Activated naive CD8-positive, alpha-beta T cell treated with anti-CD3 and anti-CD28 coated beads for 36 hours (primary cell): ENCODE results near the gene PPEF1. TPM values are rescaled to one million over a fixed set of nuclear protein-coding genes. Genes with fewer than 3 reads are reported as not detected.
"Not testable (repeated sequence)": the region's sequence is repeated elsewhere in the genome, so short reads cannot be mapped to it uniquely, and the experiment has no call there.

ENCODE experiments used
- DNase-seq: peaks from one replicate; pipeline ENCODE4 v3.0.0; 2021
- H3K27ac Mint-ChIP-seq: one replicate; pipeline ENCODE4 v1.8.0; 2022; ENCODE audit warnings: mild to moderate bottlenecking, moderate library complexity, mixed read lengths
- H3K27me3 Mint-ChIP-seq: one replicate; pipeline ENCODE4 v1.8.0; 2022; ENCODE audit warnings: mild to moderate bottlenecking, mixed read lengths
- H3K36me3 Mint-ChIP-seq: one replicate; pipeline ENCODE4 v1.8.0; 2021; ENCODE audit warnings: mild to moderate bottlenecking, mixed read lengths
- H3K4me1 Mint-ChIP-seq: one replicate; pipeline ENCODE4 v1.8.0; 2021; ENCODE audit warnings: mixed read lengths
- H3K4me3 Mint-ChIP-seq: one replicate; pipeline ENCODE4 v1.8.0; 2022; ENCODE audit warnings: mild to moderate bottlenecking, moderate library complexity, mixed read lengths
- H3K9me3 Mint-ChIP-seq: one replicate; pipeline ENCODE4 v1.8.0; 2022; ENCODE audit warnings: mixed read lengths
- total RNA-seq, 2 experiments: library from RNA; stranded (reverse); gene quantifications; one replicate each; pipeline ENCODE4 v1.2.3, GENCODE V29; 2021

The PPEF1 gene
- total RNA-seq, 2 experiments from 2014 or later: not detected

GRCh38 chrX:18733287-18733686 lies 25.8 kb downstream of the PPEF1 start:
- H3K4me1 Mint-ChIP-seq: no peaks in the 10 kb centered on the region
- no peaks in the 10 kb centered on the region for H3K36me3 Mint-ChIP-seq
- H3K4me3 Mint-ChIP-seq: no peak overlapping the region
- no peaks in the 10 kb centered on the region for H3K27me3 Mint-ChIP-seq
- H3K9me3 Mint-ChIP-seq: no peaks in the 10 kb centered on the region
- no peak overlapping the region for H3K27ac Mint-ChIP-seq
- no peak for DNase-seq

DNA sequence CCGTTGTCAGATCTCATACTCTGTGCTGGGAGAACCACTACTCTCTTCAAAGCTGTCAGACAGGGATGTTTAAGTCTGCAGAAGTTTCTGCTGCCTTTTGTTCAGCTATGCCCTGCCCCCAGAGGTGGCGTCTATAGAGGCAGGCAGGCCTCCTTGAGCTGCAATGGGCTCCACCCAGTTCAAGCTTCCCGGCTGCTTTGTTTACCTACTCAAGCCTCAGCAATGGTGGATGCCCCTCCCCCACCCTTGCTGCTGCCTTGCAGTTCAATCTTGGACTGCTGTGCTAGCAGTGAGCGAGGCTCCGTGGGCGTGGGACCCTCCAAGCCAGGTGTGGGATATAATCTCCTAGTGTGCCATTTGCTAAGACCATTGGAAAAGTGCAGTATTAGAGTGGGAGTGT lies 32.2 kb downstream of the PPEF1 start:
- H3K4me3 Mint-ChIP-seq, H3K27me3 Mint-ChIP-seq: not testable (repeated sequence)

DNA sequence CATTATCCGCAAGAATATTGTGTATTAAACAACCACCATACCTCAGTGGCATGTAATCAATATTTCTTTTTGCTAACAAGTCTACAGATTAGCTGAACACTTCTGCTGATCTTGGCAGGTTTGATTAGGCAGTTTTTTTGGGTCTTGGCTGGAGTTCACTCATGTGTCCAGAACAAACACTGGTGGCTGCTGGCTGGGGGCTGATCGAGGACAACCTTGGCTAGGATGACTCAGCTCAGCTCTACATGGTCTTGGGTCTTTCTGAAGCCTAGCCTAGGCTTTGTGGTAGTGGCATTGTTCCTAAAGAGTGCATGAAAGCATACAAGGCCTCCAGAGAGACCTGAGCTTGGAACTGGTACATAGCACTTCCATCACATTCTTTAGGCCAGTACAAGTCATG lies 41.1 kb downstream of the PPEF1 start:
- Mint-ChIP-seq H3K4me1 (no peaks in the 10 kb centered on the region), H3K36me3 (no peaks in the 10 kb centered on the region), H3K4me3 (no peak overlapping the region), H3K9me3 (no peaks in the 10 kb centered on the region), H3K27me3 (no peaks in the 10 kb centered on the region), H3K27ac (no peak overlapping the region)
- DNase-seq: no peak

More for the DNA sequence above, 32.2 kb downstream of the PPEF1 start:
- not testable (repeated sequence) for H3K9me3 Mint-ChIP-seq, H3K27ac Mint-ChIP-seq, H3K36me3 Mint-ChIP-seq, DNase-seq, H3K4me1 Mint-ChIP-seq

- Mint-ChIP-seq H3K27me3 (no peaks in the 10 kb centered on the region), H3K36me3 (no peaks in the 10 kb centered on the region), H3K4me3 (no peak overlapping the region), H3K27ac (no peak overlapping the region), H3K4me1 (peaks cover 2% of the 10 kb centered on the region), H3K9me3 (no peaks in the 10 kb centered on the region)
- no peak for DNase-seq
Measured at GRCh38 chrX:18753631-18754030, 46.2 kb downstream of the PPEF1 start.

DNA sequence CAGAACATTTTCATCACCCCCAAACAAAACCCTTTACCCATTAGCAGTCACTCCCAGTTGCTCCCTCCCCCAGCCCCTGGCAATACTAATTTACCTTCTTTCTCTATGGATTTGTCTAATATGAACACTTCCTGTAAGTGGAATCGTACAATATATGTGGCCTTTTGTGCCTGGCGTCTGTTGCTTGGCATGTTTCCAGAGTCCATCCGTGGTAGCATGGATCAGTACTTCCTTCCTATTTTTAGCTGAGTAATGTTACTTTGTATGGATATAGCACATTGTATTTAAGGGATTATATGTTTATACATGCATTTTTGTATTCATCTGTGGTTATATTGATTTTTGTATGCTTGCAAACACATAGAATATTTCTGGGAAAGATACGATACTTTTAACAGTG lies 48.2 kb downstream of the PPEF1 start:
- Mint-ChIP-seq H3K36me3 (no peaks in the 10 kb centered on the region), H3K4me3 (no peak overlapping the region), H3K27me3 (no peaks in the 10 kb centered on the region), H3K9me3 (no peaks in the 10 kb centered on the region), H3K4me1 (peaks cover 2% of the 10 kb centered on the region), H3K27ac (no peak overlapping the region)
- no peak for DNase-seq

- H3K4me1 Mint-ChIP-seq: peaks cover 2% of the 10 kb centered on the region
- no peaks in the 10 kb centered on the region for H3K27me3 Mint-ChIP-seq
- no peaks in the 10 kb centered on the region for H3K9me3 Mint-ChIP-seq
- H3K36me3 Mint-ChIP-seq: no peaks in the 10 kb centered on the region
- DNase-seq: no peak
- H3K27ac Mint-ChIP-seq: no peak overlapping the region
- no peak overlapping the region for H3K4me3 Mint-ChIP-seq
Measured at GRCh38 chrX:18757956-18758932, 50.8 kb downstream of the PPEF1 start.

- no peaks in the 10 kb centered on the region for H3K4me1 Mint-ChIP-seq
- DNase-seq: no peak
- no peaks in the 10 kb centered on the region for H3K9me3 Mint-ChIP-seq
- no peak overlapping the region for H3K4me3 Mint-ChIP-seq
- H3K27ac Mint-ChIP-seq: no peak overlapping the region
- no peaks in the 10 kb centered on the region for H3K36me3 Mint-ChIP-seq
- H3K27me3 Mint-ChIP-seq: no peaks in the 10 kb centered on the region
Measured at GRCh38 chrX:18761750-18762149, 54.3 kb downstream of the PPEF1 start.

DNA sequence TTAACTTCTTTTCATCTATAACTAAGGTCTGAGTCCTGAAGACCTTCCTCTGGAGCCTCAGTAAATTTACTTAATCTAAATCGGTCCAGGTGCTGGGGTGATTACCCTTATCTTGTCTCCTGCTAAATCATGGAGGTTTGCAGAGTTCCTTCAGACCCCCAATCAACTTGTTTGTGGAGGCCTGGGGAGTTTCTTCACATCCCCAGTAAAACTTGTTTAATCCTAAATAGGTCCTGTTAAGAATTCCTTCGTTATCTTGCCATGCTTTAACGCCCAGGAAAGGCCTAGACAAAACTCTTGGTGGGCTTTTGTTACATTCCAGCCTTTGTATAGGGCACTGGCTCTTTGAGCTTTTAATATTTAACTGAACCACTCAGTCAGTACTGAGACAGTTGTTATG lies 55.7 kb downstream of the PPEF1 start:
- H3K27me3 Mint-ChIP-seq, DNase-seq, H3K27ac Mint-ChIP-seq, H3K9me3 Mint-ChIP-seq, H3K4me1 Mint-ChIP-seq, H3K36me3 Mint-ChIP-seq, H3K4me3 Mint-ChIP-seq: not testable (repeated sequence)

DNA sequence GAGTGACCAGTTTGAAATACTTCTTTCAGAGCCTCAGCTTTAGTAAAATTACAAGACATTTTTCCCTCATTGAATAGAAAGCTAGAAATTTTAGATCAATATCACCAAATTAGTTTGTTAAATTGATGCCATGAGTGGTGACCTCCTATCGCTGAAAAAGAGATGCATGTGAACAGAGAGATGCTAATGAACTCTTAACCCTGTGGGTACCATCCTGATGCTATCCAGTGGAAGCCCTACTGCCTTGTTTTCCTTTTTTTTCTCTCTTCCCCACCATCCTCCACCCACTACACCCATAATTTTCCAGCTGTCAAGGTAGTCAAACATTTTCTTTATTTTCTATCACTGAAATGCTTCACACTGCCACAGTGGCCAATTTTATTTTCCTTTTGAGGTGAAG lies 61.9 kb downstream of the PPEF1 start:
- no peak for DNase-seq
- Mint-ChIP-seq H3K4me3 (no peak overlapping the region), H3K36me3 (no peaks in the 10 kb centered on the region), H3K27ac (no peak overlapping the region), H3K4me1 (no peaks in the 10 kb centered on the region), H3K9me3 (peaks cover 5% of the 10 kb centered on the region), H3K27me3 (no peaks in the 10 kb centered on the region)

DNA sequence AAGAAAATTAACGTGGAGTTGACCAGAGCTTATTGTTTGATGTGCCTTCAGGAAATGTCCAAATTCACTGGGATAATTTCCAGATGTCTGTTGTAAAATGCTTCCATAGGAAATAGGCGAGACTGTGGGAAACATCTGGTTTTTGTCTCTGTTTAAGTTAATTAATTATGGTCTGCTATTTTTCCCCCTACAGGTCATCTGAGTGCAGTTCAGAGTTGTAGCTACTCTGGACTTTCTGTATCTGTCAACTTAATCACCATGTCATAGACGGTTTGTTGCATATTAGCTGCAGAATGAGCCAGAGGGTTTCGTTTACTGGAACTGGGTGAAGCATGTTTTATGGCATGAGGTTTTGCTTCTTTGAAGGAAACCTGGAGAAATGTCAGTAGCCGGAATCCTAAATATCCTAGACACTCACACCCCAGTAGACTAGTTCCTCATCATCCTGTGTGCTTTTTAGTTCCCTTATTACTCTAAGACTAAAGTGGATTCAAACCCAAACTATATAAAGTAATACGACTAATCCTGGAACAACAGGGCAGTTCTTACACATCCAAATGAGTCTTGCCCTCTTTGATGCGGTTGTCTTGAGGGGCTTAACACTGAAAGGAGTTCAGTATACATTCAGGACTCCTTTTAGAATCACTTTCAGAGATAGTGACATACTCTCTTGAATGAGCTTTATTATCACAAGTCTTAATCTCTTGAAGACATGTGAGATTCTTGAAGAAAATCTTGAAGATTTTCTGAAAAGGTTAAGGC lies 62.5 kb downstream of the PPEF1 start:
- no peak overlapping the region for H3K27ac Mint-ChIP-seq
- no peak overlapping the region for H3K4me3 Mint-ChIP-seq
- peaks cover 5% of the 10 kb centered on the region for H3K9me3 Mint-ChIP-seq
- H3K27me3 Mint-ChIP-seq: no peaks in the 10 kb centered on the region
- no peaks in the 10 kb centered on the region for H3K4me1 Mint-ChIP-seq
- no peaks in the 10 kb centered on the region for H3K36me3 Mint-ChIP-seq
- no peak for DNase-seq

DNA sequence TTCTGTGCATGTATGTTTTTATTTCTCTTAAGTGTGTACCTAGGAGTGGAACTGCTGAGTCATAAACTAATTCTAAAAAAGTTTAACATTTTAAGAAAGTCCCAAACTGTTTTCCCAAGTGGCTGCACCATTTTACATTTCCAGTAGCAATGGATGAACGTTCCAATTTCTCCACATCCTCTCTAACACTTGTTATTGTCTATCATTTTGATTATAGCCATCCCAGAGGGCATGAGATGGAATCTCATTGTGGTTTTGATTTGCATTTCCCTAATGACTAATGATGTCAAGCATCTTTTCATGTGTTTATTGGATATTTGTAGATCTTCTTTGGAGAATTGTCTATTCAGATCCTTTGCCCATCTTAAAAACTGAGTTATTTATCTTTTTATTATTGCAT lies 82.5 kb downstream of the PPEF1 start:
- no peaks in the 10 kb centered on the region for H3K36me3 Mint-ChIP-seq
- no peaks in the 10 kb centered on the region for H3K27me3 Mint-ChIP-seq
- H3K4me1 Mint-ChIP-seq: no peaks in the 10 kb centered on the region
- no peak overlapping the region for H3K27ac Mint-ChIP-seq
- no peak for DNase-seq
- no peak overlapping the region for H3K4me3 Mint-ChIP-seq
- H3K9me3 Mint-ChIP-seq: no peaks in the 10 kb centered on the region

DNA sequence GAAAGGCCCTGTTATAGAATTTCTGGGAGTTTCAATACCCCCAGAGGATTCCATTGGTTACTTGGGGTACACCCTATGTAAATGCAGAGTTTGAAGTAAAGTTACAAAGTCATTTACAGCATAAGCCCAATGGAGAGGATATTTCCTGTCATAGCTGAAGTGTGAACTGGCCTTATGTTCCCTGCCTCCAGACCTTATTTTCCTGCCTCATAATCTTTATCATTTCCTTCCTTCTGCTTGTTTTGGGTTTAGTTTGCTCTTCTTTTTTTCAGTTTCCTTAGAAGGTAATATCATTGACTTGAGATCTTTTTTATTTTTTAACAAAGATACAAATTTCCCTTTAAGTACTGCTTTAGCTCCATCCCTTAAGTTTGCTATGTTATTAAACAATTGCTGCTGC lies 85.4 kb downstream of the PPEF1 start:
- no peaks in the 10 kb centered on the region for H3K4me1 Mint-ChIP-seq
- no peak overlapping the region for H3K27ac Mint-ChIP-seq
- H3K36me3 Mint-ChIP-seq: no peaks in the 10 kb centered on the region
- H3K4me3 Mint-ChIP-seq: no peak overlapping the region
- H3K9me3 Mint-ChIP-seq: no peaks in the 10 kb centered on the region
- no peaks in the 10 kb centered on the region for H3K27me3 Mint-ChIP-seq
- no peak for DNase-seq

DNA sequence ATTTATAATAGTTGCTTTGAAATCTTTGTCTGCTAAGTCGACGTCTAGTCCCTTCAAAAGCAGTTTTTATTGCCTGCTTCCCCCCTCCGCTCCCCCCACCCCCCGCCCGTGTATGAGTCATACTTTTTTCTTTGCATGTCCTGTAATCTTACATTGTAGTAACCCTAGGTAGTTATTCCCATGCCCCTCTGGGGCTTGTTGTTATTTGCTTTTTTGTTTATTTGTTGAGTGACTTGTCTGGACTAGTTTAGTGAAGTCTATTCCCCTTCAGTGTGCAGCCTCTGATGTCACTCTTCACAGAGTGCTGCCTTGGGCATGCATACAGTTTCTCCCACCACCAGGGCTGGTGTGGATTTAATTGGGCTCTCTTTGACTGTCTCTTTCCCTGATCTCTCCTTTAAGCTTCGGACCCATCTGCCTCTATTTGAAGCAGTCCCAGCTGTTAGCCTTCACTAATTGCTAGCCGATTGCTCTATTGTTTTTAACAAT lies 86.2 kb downstream of the PPEF1 start:
- Mint-ChIP-seq H3K9me3 (no peaks in the 10 kb centered on the region), H3K36me3 (no peaks in the 10 kb centered on the region), H3K27ac (no peak overlapping the region), H3K4me1 (no peaks in the 10 kb centered on the region), H3K27me3 (no peaks in the 10 kb centered on the region), H3K4me3 (no peak overlapping the region)
- DNase-seq: no peak

DNA sequence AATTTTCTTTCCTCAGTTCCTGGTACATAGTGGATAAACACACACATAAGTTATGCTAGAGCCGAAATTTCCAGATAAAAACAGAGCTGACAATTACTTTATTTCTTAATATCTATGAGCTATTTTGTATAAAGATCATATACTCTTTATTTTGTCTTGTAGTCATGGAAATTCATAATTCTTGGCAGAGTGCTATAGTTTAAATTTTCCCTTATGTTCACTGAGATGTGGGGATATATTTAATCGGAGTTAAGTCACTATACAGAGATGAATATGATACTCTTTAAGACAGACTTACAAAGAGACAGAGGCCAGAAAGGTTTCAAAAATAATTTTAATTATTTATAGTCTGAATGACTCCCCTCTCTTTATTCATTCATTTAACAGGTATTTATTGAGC lies 89.7 kb downstream of the PPEF1 start:
- no peak for DNase-seq
- Mint-ChIP-seq H3K9me3 (no peaks in the 10 kb centered on the region), H3K4me3 (no peak overlapping the region), H3K36me3 (no peaks in the 10 kb centered on the region), H3K27ac (no peak overlapping the region), H3K27me3 (no peaks in the 10 kb centered on the region), H3K4me1 (no peaks in the 10 kb centered on the region)

DNA sequence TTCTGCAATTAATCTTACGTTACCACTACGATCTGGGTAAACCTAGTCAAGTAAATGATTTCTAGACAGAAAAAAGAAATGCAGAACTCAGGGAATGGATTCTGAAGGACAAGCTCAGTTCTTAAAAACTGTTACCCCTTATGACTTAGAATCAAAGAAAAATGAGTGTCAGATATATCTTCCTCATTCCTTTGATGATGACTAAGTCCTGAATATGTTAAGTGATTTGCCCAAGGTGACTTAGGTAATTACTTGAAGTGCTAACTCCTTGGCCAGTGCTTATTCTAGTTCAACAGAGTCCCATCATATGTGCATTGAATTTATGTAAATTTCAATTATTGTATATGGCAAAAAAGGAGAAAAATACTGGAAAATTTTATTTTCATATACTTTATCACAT lies 92.5 kb downstream of the PPEF1 start:
- Mint-ChIP-seq H3K27me3 (no peaks in the 10 kb centered on the region), H3K4me1 (no peaks in the 10 kb centered on the region), H3K36me3 (no peaks in the 10 kb centered on the region), H3K4me3 (no peak overlapping the region), H3K9me3 (no peaks in the 10 kb centered on the region), H3K27ac (no peak overlapping the region)
- DNase-seq: no peak
